C1 segment of cervical spinal cord (tissue), 14 donors: ENCODE data around the gene SMIM43.
"Not testable (repeated sequence)": the region's sequence is repeated elsewhere in the genome, so short reads cannot be mapped to it uniquely, and the experiment has no call there.

Experiments
- DNase-seq, 14 donors: peaks; one replicate each; lab custom pipeline; 2025; lab: John Stamatoyannopoulos, UW

Gene SMIM43

DNA sequence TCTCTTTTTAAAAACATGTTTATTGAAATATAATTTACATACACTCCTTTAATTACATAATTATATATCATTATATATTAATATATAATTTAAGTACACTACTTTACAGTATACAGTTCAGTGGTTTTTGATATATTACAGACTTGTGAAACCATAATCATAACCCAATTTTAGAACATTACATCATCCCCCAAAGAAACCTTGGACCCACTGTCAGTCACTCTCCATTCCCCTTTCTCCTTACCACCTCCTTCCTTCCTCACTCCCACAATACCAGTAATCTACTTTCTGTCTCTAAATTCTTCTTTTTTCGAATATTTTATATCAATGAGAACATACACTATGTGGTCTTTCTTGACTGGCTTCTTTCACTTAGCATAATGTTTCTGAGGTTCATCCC is 18.2 kb upstream of the SMIM43 start:
- DNase-seq, result no peak

- DNase-seq, result no peak
These were observed 14.1 kb upstream of the SMIM43 start for GRCh38 chr4:121778991-121779628.

GRCh38 chr4:121777625-121778024 is 12.7 kb upstream of the SMIM43 start:
- DNase-seq, result no peak

- no peak for DNase-seq
These were observed 11.8 kb upstream of the SMIM43 start for GRCh38 chr4:121776610-121777401.

GRCh38 chr4:121773883-121774282 is 8.9 kb upstream of the SMIM43 start:
- DNase-seq, result no peak

DNA sequence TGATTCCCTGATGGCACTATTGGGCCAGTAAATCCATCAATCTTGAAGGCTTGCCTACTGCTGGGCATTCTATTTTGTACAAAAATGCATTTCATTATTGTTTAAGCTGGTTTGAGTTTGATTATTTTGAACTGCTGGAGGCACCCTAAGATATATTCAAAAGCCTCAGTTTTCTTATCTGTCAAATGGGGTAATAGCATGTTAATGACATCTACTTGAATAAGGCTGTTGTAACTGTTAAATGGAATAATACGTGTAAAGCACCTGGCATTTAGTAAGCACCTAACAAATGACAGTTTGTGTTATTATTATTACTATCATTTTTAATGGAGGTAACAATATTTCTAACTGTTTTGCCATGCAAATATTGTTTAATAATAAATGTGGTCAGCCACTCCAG is 6.9 kb upstream of the SMIM43 start:
- DNase-seq, result no peak

DNA sequence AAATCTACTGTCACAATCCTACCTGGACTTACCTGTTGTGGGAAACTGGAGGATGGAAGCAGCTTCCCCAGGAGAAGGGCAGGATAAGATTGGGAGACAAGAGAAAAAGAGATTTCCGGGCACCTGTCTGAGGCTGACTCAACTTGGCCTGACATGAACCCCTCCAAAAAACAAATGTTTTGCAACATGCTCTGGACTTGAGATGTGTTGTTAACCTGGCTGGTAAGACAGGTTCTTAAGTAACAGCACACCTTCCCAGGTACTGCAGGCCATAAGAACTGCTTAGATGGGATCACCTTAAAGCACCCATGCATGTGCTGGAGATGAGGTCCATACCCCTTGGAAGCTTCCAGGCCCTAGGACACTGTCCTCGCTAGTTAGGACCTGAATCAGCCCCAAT is 4.4 kb upstream of the SMIM43 start:
- DNase-seq, result no peak

DNA sequence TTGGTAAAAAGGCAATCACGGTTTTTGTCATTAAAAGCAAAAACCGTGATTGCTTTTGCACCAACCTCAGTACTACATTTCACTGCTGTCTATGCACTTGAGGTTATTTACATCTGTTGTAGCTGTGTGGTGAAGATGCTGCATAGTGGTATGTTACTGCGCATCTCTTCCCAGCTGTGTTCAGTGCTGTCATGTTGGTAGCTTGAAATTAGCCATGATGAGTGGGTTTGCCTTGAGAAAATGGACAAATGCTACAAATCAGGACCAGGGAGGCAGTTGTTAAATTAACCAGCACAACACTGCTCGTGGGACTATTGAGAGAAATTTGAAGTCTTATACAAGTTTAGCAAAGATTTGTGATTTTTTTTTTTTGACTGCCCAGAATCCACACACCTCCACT is 2.2 kb upstream of the SMIM43 start:
- DNase-seq, result no peak

DNA sequence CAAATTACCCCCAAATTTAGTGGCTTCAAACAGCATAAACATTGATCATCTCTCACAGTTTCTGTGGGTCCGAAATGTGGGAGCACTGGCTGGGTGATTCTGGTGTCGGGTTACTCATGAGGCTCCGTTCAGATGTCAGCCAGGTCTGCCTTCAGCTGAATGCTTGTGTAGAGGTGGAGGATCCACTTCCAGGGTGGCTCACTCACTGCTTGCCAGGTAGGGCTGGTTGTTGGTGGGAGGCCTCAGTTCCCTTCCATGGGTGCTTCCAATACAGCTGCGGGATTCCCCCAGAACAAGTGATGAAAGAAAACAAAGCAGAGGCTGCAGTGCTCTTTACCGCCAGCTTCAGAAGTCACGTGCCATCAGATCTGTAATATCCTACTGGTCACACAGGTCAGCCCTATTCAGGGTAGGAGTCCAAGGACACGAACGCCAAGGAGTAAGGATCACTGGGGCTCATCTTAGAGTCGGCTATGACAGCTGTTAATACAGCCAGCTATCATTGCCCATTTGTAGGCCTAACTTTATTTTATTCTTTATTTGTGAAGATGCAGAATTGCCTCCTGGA is 1.1 kb upstream of the SMIM43 start:
- DNase-seq, result no peak

- no peak for DNase-seq
These were observed 373 bp upstream of the SMIM43 start for GRCh38 chr4:121765368-121765705.

- no peak for DNase-seq
These were observed 662 bp downstream of the SMIM43 start for GRCh38 chr4:121764303-121764701.

GRCh38 chr4:121760205-121760604 is 4.8 kb downstream of the SMIM43 start:
- DNase-seq, result no peak

- DNase-seq, result no peak
These were observed 5.9 kb downstream of the SMIM43 start for GRCh38 chr4:121758925-121759568.

- not testable (repeated sequence) for DNase-seq
These were observed 12.8 kb downstream of the SMIM43 start for GRCh38 chr4:121752142-121752541.

DNA sequence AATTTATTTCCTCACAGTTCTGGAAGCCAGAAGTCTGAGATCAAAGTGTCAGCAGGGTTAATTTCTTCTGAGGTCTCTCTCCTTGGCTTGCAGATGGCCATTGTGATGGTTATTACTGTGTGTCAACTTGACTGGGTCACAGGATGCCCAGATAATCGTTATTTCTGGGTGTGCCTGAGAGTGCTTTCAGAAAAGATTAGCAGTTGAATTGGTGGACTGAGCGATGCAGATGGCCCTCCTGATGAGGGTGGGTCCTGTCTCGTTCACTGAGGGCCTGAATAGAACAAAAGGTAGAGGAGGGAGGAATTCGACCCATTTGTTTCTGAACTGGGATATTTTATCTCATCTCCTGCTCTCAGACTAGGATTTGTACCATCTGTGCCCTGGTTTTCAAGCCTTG is 15.7 kb downstream of the SMIM43 start:
- no peak for DNase-seq

- no peak for DNase-seq
These were observed 22.2 kb downstream of the SMIM43 start for GRCh38 chr4:121742794-121743193.

DNA sequence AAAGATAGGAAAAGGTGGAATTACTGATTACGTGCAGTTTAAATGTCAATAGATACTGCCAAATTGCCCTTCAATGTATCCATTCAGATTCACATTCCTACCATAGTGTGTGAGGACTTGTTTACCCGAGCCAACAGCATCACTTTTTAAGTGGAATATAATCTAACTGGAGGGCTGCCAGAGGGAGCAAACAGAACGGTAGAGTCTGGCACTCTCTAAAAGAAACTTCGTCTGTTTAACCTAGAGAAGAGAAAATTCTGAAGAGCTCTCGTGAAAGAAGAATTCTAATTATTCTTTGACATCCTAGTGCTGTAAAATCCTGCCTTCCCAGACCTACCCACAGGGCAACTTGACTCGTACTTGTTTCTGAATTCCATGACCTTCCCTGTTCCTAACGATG is 23.2 kb downstream of the SMIM43 start:
- DNase-seq, result no peak

GRCh38 chr4:121740796-121741409 is 24.1 kb downstream of the SMIM43 start:
- no peak for DNase-seq

- DNase-seq, result no peak
These were observed 25.4 kb downstream of the SMIM43 start for GRCh38 chr4:121739575-121739974.

DNA sequence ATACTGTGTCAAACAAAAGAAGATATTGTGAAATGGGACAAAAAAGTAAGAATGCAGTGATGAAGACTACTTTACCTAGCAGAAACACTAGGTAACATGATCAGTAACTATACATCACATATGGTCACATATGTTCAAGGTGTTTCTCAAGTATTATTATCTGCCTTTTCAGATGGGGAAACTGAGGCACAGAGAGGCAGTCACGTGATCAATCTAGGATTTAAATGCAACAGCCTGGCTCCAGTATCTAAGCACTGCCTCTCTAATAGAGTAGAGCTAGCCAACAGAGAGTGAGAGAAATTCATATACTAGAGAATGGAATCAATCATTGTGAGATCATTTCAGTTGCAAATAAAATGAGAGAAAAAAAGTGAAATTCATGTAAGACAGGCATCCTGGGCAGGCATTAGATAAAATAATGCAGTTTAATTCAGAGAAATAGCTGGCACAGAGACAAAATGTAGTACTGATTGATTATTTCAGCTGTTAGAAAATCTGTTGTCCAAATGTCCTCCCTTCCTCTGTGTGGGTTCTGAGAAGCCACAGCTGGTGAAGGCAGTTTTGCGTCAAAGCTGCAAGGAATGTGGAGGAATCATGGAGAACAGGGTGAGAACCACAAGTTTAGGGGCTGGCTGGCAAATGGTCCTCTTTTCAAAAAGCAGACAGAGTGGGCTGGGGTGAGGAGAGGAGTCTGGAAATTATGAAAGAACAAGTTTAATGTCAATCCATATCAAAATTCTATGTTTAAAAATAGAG is 26.0 kb downstream of the SMIM43 start:
- no peak for DNase-seq

DNA sequence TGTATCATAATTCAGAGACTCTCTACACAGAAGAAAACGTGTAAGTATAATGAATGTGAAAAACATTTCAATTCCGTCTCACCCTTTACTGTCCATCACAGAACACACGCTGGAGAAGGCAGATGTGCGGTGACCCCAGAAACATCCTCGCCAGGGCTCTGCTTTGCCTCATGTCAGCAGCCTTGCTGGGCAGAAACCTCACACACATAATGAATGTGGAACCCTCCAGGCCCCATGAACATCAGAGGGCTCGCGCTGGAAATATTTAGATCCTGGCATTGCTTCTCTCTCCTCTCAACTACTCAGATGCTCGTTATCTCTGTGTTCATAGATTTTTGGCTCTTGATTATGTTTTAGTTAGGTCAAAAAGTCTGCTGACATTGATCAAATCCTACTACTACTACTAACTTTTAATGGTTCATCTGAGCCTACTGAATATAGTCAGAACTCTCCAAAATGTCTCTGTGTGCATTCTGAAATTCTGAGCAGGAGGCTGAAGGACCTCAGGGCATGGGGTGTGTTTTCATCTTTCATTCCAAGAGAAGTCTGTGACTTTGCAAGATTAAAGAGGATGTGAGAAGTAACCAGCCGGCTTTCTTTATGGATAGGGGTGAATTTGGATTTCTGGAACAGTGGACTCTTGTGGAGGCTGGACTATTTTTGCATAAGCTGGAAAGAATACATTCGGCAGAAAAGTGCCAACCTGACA is 27.0 kb downstream of the SMIM43 start:
- DNase-seq, result no peak
